COLO829 (cell line): ENCODE measurements around the gene SLC51B.
"Not testable (repeated sequence)": the region's sequence is repeated elsewhere in the genome, so short reads cannot be mapped to it uniquely, and the experiment has no call there.

Source experiments
- DNase-seq: peaks from one replicate; pipeline ENCODE4 v3.0.0; 2012; ENCODE audit warnings: low spot score

SLC51B gene

DNA sequence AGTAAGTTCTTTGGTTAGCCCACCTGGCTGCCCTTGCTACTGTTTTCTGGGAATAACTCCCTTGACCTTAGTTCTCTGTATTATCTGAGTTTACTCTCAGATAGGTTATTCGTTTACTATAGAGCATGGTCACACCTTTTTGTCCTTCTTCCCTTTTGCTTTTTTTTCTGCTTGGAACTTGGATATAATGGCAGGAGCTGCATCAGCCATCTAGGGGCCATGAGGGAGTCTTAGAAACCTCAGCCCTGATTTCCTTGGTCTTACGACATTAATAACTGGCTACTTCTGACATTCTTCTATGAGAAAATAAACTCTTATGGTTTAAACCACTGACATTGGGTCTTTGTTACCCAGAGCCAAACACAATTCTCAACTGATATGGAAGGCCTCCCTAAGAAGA lies 3.4 kb upstream of the SLC51B start:
- DNase-seq = no peak

DNA sequence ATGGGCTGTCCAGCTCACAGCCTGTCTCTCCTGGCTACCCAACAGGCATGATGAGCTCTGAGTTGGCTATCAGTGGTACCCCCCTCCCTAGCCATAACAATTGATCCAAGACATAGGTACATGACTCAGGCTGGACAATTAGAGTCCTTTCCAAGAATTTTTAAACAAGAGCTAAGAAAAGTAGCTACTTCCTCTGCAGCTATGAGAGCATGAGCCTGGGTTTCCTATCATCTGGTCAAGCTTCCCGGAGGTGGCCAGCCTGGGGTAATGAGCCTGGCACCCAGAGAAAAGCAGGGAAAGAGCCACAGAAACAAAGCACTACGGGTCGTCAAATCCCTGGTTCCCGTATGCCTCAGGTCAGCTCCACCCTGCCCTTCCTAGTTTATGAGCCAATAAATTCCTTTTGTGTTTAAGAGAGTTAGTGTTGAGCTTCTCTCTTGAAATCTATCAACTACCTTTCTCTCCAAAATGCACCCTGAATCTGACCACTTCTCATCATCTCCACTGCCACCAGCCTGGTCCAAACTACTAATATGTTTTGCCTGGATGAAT lies 2.3 kb upstream of the SLC51B start:
- no peak for DNase-seq

DNA sequence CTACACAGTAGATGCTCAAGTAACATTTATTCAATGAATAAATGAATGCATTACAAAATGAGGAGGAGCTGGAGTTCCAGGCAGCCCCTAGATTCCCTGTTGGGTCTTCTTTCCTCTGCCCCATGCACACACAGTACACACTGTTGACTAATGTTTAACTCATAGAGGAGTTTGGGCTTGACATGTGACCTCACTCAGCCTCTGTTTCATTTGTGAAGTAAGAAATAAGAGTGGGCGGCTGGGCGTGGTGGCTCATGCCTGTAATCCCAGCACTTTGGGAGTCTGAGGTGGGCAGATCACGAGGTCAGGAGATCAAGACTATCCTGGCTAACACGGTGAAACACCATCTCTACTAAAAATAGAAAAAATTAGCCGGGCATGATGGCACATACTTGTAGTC lies 969 bp upstream of the SLC51B start:
- not testable (repeated sequence) for DNase-seq

DNA sequence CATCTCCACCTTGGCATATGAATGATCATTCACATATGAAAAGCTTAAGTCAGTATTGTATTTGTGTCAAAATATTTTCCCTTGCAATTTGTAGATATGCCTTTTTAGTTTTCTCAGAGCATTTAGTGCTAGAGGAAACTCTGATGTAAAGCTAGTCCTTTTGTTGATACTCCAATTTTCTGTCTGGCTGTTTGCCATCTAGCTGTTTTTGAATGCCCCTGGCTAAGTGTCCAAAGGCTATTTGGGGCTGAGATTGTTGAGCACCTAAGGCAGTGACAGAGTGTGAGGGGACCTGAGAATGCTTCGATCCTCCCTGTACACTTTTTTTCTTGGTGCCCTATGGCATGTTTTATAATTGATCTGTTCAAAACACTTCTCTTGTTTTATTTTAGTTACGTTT lies 3.1 kb downstream of the SLC51B start:
- no peak for DNase-seq

DNA sequence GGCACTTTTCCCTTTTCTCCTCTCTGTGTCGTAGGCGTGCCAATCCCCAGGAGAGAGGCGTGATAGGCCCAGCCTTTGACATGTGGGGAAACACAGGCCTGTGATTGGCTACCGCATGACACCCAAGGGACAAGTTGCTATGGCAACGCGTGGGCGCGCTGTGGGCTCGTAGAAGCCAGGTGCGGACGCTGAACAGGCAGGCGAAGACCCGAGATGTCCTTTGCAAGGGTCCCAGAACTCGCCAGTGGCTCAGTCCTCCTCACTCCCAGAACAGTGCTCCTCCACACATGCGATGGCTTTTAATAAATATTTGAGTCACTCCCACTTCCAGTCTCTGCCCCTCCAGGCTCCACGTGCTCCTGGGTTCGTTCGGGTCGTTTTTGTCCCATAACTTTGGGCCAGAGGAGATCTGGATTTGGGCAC lies 4.2 kb downstream of the SLC51B start:
- DNase-seq = peak; percentile 92

DNA sequence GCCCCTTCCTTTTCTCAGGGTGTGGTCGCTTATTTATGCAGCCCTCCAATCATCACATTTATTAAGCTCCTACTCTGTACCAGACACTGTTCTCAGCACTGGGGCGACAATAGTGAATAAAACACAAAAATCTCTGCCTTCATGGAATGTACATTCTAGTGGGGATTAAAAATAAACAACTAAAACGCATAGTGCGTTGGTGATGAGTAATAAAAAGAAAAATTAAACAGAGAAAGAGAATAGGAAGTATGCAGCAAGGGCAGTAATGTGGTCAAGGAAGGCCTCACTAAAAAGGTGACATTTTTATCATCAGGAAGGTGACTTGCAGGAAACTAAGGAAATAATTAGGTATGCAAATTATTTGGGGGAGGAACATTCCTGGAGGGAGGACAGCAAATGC lies 5.1 kb downstream of the SLC51B start:
- no peak for DNase-seq

DNA sequence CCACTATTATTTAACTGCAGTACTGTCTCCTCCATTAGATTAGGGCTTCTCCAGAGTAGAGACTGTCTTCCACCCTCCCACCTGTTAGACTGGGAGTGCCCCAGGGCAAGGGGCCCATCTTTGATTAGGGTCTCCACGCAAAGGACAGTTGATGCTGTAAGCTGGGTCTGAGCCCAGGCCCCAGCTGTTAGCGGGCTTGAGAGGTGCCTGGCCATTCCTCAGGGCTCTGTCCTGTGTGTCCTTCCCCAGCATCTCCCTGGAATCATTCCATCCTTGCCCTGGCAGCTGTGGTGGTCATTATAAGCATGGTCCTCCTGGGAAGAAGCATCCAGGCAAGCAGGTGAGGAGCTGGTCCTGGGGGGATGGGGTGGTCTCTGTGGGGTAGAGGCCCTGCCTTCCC lies 6.1 kb downstream of the SLC51B start:
- DNase-seq = no peak

DNA sequence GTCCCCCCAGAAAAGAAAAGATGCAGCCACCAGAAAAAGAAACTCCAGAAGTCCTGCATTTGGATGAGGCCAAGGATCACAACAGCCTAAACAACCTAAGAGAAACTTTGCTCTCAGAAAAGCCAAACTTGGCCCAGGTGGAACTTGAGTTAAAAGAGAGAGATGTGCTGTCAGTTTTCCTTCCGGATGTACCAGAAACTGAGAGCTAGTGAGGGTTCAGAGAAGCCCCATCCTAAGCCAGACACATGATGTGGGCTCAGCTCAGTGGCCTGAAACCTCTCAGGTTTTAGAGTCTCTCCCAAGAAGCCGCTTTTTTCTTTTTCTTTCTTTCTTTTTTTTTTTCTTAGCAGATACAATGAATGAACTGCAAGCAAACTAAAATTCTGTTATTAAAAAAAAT lies 7.8 kb downstream of the SLC51B start:
- DNase-seq = no peak

DNA sequence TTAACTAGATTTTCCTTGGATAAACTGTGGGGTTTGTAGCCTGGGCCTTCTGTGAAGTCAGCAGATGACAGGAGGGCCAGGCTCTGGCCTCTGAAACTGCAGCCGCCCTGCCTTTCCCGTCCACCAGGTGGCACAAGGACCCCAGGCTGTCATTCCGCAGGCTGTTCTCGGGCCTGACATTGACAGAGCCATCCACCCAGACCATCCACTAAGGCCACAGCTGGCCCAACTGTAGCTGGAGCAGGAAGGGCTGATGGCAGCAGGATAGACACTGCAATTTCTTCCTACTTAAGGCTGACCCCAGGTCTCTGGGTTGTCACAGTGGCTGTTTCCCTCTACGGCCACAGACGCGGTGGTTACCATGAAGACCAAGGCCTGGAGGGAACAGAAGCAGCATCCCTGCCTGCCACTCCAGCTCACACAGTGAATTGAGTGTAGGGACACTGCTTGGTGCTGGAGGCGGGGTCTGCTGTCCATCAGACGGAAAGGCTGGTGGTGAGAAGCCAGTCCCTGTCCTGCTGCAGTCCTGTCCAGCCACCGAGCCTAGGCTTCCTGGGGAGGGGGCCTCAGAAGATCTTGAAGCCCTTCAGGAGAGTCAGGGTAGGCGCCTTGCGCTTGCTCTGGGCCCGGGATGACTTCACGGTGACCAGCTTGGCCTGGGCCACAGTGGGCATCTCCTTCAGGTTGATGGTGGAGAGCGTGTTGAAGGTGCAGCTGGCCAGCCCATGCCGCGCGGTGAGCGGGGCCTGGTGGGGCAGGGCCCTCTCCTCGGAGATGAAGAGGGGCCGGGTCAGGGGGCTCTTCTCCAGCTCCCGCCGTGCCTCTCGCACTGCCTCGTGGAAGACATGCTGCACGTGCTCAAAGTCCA lies 9.4 kb downstream of the SLC51B start:
- peak; percentile 49 for DNase-seq

DNA sequence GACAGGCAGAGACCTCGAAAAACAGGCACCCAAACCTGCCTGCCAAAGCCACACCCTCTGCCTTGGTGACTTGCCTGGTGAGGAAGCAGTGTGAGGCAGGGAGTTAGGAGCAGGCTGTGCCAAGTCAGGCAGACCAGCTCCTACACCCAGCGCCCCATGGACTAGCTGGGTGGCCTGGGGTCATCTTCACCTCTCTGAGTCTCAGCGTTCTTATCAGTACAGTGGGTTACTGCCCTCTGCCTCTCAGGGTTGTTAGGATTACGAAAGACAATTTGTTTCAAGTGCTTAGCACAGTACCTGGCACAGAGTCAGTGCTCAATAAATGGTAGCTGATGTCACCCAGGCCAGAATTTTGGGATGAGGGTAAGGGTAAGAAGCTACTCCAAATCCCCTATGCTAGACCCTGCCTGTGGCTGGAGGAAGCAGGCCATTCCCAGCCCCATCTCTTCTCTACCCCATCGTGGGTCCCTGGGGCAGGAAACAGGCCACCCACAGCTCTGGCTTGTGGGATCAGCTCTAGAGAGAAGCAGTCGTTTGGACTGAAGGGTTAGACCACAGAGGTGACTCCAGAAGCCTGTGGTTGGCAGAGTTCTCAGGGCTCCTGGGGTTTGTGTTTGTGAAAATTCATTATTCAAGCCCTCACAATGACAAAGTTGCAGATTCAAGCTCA lies 10.1 kb downstream of the SLC51B start:
- no peak for DNase-seq

DNA sequence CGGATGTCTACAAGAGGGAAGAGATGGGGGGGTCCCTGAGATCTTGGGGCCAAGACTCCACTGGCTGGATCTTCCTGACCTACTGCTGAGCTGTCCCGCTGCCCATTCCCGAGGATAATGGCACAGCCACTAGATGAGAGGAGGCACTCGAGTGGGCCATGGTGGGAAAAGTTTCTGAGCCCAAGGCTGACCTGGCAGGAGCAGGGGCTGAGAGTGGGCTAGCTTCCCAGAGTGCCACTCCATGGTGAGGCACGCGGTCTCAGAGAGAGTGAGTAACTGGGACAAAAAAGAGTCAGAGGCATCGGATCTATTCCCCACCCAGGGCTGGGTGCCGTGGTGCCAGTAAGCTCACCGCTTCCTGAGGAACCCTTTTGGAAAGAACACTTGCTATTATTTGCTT lies 10.9 kb downstream of the SLC51B start:
- no peak for DNase-seq

DNA sequence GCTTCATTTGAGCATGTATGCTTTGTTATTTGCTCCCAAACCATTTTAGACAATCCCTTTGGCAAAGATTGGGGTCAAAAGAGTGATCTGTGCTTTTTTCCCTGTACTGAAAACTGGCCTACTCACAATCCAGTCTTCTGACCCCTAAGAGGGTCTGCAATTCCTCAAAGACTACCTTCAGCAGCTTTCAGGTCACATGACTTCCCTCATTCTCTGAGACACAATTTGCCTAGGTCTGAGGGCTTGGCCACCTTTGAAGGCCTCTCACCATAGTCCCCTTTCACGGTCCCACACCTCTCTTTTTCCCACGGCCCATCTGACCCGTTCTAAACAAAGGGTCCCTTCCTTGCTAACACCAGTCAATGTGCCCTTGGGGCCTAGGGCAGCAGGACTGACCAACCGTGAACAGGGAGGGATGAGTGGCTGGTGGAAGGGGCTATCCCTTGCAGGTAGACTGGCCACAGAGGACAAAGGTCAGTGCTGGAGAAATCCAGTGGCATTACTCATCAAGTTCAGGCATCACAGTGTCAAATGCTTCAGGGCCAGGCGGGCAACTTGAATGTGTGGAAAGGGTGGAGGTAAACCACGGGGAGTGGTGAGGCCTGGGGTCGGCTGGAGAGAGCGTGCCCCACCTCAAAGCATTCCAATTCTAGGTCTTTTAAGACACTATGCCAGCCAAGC lies 11.8 kb downstream of the SLC51B start:
- DNase-seq = no peak

DNA sequence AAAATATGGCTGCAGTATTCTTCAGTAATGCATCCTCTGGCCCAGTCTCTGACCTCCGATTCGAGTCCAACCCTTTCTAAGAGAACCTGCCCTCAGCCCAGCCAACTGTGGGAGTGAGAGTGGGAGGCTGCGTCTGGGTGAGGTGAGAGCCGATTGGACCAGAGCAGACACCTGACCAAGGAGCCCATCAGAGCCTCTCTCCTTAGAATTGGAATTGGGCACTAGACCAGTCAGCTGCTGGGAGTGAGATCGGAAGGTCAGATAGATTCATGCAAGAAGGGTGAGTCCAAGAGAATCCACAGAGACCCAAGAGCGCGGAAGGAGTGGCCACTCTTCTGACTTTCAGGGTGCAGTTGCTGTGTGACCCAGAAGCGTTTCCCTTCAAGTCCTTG lies 12.4 kb downstream of the SLC51B start:
- no peak for DNase-seq

DNA sequence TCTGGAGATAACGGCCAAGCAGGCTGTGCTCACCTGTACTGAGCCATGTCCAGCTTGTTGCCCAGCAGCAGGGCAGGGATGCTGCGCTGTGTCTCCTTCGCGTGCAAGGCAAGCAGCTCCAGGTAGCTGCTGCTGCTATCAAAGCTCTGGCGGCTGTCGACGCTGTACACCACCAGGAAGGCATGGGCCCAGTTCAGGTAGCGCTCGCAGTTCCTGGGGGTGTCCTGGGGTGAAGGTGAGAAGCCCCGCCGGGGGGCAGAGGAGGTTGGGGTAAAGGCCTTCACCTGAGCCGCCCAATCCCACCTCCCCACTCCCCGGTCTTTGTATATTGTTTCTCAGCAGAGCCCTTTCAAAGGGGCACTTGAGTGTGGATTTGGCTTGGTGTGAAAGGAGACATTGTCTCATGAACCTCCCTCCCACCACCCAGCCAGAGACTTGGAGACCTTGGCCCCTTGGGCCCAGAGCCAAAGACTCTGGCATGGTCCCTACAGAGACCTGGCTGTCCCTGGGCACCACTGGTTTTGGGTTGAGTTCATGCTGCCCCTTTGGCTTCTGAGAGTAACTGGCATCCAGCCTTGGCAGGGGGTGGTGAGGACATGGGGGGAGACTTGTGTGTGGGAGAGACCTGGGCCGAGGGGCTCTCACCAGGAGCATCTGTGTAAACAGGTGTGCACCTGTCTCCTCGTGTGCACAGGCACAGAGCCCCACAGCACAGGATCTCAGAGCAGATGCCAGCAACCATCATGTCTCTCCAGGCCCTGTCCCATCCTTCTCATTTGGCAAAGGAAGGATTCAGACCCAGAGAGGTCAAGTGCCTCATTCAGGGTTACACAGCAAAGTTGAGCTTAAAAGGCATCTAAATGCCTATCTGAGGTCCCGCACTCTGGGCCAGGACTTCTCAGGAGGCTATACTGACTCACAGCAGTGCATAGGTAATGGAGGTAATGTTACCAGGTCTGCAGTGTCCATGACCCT lies 13.5 kb downstream of the SLC51B start:
- no peak for DNase-seq

DNA sequence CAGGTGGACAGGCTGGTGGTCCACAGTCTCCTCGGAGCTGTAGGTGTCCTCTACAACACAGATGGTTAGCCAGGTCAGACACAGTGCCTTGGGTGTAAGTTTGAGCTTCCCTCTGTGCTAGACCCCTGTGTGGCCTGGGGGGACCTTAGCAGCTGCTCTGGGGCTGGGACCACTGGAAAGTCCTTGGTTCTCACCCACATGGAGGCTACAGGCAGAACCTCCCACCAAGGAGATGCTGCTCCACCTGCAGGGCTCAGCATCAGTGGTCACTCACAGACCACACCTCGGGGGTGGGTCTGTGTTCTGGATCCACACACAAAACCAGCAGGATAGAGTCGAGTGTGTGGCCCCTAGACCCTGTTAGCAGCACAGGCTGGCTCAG lies 14.2 kb downstream of the SLC51B start:
- DNase-seq = no peak

DNA sequence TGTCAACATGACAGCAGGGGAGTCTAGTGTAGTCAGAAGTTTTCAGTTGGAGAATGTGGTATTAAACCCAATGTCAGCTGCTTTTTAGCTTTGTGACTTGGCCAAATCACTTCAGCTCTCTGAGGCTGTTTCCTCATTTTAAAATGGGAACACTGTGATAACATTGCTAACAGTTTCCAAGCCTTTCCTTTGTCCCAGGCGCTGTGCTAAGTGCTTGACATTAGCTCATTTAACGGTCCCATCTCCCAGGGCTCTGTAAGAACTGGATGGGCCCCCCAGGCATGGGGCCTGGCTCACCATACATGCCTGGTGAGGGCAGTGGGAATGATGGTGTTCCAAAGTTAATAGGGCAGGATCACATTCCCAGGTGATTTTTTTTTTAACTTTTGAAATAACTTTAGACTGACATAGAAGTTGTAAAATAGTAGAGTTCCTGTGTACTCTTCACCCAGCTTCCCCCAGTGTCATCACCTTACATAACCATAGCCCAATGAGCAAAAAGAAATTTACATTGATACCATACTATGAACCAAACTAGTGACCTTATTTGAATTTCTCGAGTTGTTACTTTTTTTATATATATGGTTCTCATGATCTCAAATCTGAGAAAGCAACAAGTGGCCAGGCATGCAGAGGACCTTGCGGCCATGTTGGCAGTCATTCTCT lies 14.9 kb downstream of the SLC51B start:
- DNase-seq = no peak

DNA sequence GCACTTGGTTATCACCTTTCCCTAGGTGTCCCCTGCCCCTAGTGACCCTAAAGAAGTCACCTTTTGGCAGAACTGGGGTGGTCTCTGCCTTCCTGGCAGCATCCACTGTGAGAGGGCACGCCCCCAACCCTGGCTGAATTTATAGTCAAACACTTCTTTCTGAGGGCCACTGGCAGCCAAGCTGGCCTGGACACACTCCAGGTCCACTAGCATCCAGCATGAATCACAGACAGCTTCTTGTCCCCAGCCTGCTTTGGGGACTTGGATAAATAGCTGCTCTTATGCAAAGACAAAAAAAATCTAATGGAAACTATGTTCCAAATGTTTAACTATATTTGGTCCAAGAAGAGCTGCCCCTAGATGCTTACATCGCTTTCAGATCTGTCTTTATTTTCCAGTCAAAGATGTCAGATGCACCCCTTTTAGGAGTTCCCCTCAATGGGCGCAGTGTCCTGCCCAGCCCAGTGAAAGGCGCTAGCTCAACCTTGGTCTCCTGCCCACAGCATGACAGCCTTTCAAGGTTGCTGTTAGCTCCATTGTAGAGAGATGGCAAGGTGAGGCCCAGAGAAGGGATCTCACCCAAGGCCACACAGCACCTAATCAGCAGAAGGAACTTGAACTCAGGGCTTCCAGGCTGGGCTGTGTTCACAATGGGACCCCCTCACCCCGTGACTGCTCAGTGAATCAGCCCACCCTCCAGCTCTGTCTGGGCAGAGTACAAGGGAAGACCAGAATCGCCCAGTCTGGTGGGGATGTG lies 15.6 kb downstream of the SLC51B start:
- DNase-seq = no peak

DNA sequence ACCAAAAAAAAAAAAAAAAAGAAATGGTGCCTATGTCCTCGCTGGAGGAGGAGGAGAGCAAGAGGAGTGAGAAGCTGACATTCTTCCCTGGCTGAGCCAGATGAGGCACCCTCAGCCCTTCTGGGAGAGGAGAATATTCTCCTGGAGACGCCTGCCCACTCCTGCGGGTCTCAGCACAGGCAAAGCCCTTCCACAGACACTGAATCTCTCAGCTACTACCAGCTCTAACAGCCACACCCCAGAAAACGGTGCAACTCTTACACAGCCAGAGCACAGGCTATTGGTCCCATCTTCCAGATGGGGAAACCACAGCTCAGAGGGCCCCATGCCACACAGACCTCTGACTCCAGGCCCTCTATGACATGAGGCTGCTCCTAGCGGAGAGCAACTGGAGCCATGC lies 16.9 kb downstream of the SLC51B start:
- DNase-seq = no peak

DNA sequence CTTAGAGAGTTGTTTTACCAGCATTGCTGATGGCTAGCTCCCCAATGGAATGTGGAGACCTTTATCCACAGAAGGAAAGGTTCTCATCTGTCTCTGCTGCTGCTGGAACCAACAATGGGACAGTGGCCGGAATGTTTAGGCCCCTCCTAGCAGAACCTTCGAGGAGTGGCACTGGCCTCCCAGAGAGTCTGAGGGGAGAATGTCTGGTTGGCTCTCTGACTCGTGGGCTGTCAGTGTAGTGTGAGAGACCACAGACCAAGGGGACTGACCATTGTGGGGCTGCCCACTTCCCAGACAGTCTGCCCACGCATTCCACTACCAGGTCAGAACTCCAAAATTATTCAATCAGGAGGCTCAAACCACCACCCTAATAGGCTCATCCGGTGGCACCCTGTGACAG lies 17.5 kb downstream of the SLC51B start:
- DNase-seq = no peak

DNA sequence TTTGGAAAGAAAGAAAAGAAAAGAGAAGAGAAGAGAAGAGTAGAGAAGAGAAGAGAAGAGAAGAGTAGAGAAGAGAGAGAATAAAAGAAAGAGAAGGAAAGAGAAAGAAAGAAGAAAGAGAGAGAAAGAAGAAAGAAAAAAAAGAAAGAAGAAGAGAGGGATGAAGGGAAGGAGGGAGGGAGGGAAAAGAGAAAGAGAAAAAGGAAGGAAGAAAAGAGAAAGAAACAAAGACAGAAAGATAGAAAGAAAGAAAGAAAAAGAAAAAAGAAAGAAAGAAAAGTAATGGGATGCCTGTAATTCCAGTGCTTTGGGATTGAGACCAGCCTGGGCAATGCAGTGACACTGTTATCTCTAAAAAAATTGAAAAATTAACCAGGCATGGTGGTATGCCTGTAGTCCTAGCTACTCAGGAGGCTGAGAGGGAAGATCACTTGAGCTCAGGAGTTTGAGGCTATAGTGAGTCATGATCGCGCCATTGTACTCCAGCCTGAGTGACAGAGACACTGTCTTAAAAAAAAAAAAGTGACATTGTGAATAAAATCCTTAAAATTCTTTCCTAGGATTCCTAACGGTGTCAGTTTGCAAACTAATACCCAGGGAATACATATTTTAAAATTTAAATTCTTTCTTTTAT lies 20.9 kb downstream of the SLC51B start:
- DNase-seq = no peak
